Mucosa of rectum (tissue), 2 donors: Measurements from ENCODE around the gene HMCN1.

Experiments
- H3K27ac ChIP-seq, 2 donors: one replicate each; pipeline ENCODE4 v1.7.0; 2013; ENCODE audit warnings: inconsistent platforms in 2 of 2, low read depth in 2 of 2, low read length in 2 of 2
- H3K27me3 ChIP-seq, 2 donors: one replicate each; pipeline ENCODE4 v1.7.0; 2013; ENCODE audit warnings: low read length in 2 of 2; ENCODE audit not compliant: control insufficient read depth in 2 of 2, insufficient read depth in 2 of 2
- H3K36me3 ChIP-seq, 2 donors: one replicate each; pipeline ENCODE4 v1.7.0; 2013; ENCODE audit warnings: low read length in 2 of 2; ENCODE audit not compliant: control insufficient read depth in 2 of 2, insufficient read depth in 2 of 2
- H3K4me1 ChIP-seq, 2 donors: one replicate each; pipeline ENCODE4 v1.7.0; 2013; ENCODE audit warnings: low read length in 2 of 2, mild to moderate bottlenecking in 1 of 2; ENCODE audit not compliant: control insufficient read depth in 2 of 2, insufficient read depth in 2 of 2
- H3K4me3 ChIP-seq, 2 donors: one replicate each; pipeline ENCODE4 v1.7.0; 2013; ENCODE audit warnings: low read length in 2 of 2
- H3K9ac ChIP-seq, 2 donors: one replicate each; pipeline ENCODE4 v1.7.0; 2013; ENCODE audit warnings: low read length in 2 of 2, low read depth in 1 of 2, mild to moderate bottlenecking in 1 of 2
- H3K9me3 ChIP-seq, 2 donors: one replicate each; pipeline ENCODE4 v1.7.0; 2013; ENCODE audit warnings: low read length in 2 of 2; ENCODE audit not compliant: control insufficient read depth in 2 of 2
- donor health status: healthy.
- donor health status: Normal muscosa, but diverticular disease.

The HMCN1 gene

GRCh38 chr1:185966471-185966870 is 232.3 kb downstream of the HMCN1 start:
- no peak overlapping the region for H3K27ac ChIP-seq
- H3K36me3 ChIP-seq, result no peaks in the 10 kb centered on the region

DNA sequence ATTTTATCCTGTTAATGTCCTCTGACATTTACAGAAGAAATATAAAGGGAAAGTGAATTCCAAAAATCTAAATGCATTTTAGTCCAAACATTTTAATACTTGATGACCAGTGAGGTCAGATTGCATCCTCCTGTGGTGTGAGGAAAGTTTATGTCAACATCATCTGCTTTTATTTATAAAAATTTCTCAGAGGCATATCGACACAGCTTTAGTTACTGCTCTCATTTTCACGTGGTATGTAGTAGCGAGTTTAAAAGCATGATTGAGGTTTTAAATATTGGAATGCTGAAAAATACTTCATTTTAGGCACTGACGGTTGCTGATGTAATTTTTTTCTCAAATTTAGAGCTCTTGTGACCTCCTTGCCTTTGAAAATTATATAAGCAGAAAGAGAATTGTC is 234.8 kb downstream of the HMCN1 start:
- Histone ChIP-seq H3K4me3 (no peak overlapping the region), H3K27ac (no peak overlapping the region), H3K27me3 (no peaks in the 10 kb centered on the region), H3K9me3 (no peaks in the 10 kb centered on the region), H3K9ac (no peak overlapping the region), H3K36me3 (no peaks in the 10 kb centered on the region), H3K4me1 (no peaks in the 10 kb centered on the region)

More at GRCh38 chr1:185966471-185966870, 232.3 kb downstream of the HMCN1 start:
- Histone ChIP-seq H3K9me3 (no peaks in the 10 kb centered on the region), H3K4me3 (no peak overlapping the region), H3K27me3 (no peaks in the 10 kb centered on the region), H3K9ac (no peak overlapping the region), H3K4me1 (no peaks in the 10 kb centered on the region)

DNA sequence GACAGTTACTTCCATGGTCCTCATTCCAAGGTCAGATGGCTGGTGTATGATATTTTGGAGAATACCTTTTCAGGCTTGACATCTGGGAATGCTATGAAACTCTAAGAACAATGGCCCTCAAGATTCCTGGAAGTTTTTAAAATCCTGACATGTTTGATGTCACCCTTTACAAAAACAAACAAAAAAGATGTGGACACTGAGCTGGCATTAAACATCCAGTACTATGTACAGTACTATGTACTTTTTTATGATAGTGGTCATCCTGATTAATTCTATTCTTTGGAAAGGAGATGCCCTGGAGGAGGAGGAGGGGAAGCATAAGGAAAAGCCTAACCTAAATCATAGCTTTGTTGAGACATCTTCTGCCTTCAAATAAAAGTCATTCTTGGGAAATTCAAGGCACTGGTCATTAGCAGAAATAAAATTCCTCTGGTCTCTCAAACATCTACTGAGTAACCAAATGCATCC is 235.4 kb downstream of the HMCN1 start:
- no peak overlapping the region for H3K4me3 ChIP-seq
- H3K9ac ChIP-seq, result no peak overlapping the region
- no peak overlapping the region for H3K27ac ChIP-seq
- H3K36me3 ChIP-seq, result no peaks in the 10 kb centered on the region
- H3K27me3 ChIP-seq, result no peaks in the 10 kb centered on the region
- H3K9me3 ChIP-seq, result no peaks in the 10 kb centered on the region
- H3K4me1 ChIP-seq, result no peaks in the 10 kb centered on the region

GRCh38 chr1:185971688-185972087 is 237.5 kb downstream of the HMCN1 start:
- Histone ChIP-seq H3K36me3 (no peaks in the 10 kb centered on the region), H3K9me3 (no peaks in the 10 kb centered on the region), H3K4me1 (no peaks in the 10 kb centered on the region), H3K27me3 (no peaks in the 10 kb centered on the region), H3K27ac (no peak overlapping the region), H3K9ac (no peak overlapping the region), H3K4me3 (no peak overlapping the region)

- no peaks in the 10 kb centered on the region for H3K4me1 ChIP-seq
- H3K4me3 ChIP-seq, result no peak overlapping the region
- H3K27me3 ChIP-seq, result no peaks in the 10 kb centered on the region
- no peak overlapping the region for H3K9ac ChIP-seq
- no peaks in the 10 kb centered on the region for H3K36me3 ChIP-seq
- H3K27ac ChIP-seq, result no peak overlapping the region
- no peaks in the 10 kb centered on the region for H3K9me3 ChIP-seq
These were observed 238.1 kb downstream of the HMCN1 start for GRCh38 chr1:185972096-185972850.

- Histone ChIP-seq H3K4me1 (no peaks in the 10 kb centered on the region), H3K9me3 (no peaks in the 10 kb centered on the region), H3K27me3 (no peaks in the 10 kb centered on the region), H3K36me3 (no peaks in the 10 kb centered on the region), H3K9ac (no peak overlapping the region), H3K4me3 (no peak overlapping the region), H3K27ac (no peak overlapping the region)
These were observed 239.5 kb downstream of the HMCN1 start for GRCh38 chr1:185973645-185974044.

DNA sequence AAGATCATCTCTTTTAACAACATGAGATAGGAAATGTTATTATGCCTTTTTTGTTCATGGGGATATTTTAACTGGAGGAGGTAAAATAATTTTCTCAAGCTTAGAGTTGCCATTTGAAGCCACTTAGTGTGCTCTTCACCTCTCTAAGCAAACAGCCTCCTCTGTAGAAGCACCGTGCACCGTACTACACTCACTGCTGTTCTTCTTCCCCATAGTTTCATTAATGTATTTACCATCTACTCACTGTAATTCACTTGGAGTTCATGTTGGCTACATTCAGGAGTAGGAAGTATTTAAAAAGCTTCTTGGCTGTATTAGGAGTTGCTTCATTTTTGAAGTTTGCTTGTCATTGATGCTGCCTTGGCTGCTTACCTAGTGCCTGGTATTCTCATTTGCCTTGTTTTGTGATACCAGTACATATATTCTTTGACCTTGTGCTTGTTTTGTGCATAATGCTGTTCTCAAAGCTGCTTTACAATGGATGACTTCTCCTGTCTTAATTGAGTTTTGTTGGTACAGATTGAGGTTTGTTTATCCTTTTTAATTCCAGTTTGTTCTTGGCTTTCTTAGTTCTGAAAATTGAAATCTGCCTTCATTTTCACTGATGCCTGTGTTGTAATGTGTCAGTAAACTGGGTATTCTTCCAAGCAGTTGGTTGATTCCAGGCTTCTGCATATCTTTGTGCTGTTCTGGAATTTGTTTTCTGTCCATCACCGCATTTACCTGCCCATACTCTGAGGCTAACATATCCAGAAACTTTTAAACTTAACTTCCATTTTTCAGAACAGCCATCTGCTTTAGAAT is 240.4 kb downstream of the HMCN1 start:
- Histone ChIP-seq H3K4me1 (no peaks in the 10 kb centered on the region), H3K4me3 (no peak overlapping the region), H3K27ac (no peak overlapping the region), H3K27me3 (no peaks in the 10 kb centered on the region), H3K9ac (no peak overlapping the region), H3K9me3 (no peaks in the 10 kb centered on the region), H3K36me3 (no peaks in the 10 kb centered on the region)

DNA sequence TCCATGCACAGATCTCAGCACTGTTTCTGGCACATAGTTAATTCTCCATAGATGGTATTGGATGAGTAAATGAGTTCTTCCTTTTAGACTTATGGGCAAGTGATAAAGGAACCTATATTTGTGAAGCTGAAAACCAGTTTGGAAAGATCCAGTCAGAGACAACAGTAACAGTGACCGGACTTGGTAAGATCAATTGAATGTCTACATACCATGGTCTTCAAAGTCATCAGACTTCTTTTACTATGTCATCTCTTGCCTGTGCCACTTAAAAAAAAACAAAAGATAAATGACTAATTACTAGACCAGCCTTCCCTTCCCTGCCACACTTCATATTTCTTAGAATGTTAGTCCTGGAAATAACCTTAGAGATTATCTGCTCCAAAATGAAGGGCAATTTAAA is 246.7 kb downstream of the HMCN1 start:
- no peaks in the 10 kb centered on the region for H3K27me3 ChIP-seq

DNA sequence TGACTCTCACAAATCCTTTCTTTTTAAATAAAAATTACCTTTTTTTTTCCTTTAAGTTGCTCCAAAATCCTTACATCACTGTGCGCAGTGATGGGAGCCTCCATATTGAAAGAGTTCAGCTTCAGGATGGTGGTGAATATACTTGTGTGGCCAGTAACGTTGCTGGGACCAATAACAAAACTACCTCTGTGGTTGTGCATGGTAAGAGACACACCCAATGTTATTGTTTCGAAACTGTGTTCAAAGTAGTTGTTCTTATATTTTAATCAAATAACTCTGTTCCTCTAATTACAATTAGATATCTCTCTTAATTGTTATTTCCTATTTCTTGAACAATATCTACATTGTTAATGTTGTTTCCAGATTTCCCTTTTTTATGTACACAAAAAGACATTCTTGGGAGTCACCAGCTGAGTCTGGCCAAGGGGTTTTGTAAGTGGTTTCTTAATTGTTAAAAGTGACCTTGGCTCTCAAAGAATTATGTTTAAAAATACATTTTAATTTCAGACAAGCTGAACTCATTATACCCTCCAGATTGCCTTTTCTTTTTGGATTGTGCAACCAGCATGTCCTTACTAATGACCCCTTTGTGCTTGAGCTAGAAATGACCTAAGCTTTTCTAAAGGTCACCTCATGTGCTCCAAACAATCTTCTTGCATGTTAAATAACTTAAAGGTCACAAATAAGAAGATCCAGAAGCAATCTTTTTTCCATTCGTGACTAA is 250.1 kb downstream of the HMCN1 start:
- no peak overlapping the region for H3K4me3 ChIP-seq
- no peaks in the 10 kb centered on the region for H3K27me3 ChIP-seq
- H3K36me3 ChIP-seq, result no peaks in the 10 kb centered on the region
- H3K4me1 ChIP-seq, result no peaks in the 10 kb centered on the region
- no peak overlapping the region for H3K27ac ChIP-seq
- H3K9me3 ChIP-seq, result no peaks in the 10 kb centered on the region
- no peak overlapping the region for H3K9ac ChIP-seq

More for the DNA sequence above, 246.7 kb downstream of the HMCN1 start:
- H3K36me3 ChIP-seq, result no peaks in the 10 kb centered on the region
- H3K9me3 ChIP-seq, result no peaks in the 10 kb centered on the region
- H3K9ac ChIP-seq, result no peak overlapping the region
- no peaks in the 10 kb centered on the region for H3K4me1 ChIP-seq
- H3K27ac ChIP-seq, result no peak overlapping the region
- H3K4me3 ChIP-seq, result no peak overlapping the region
